ENCODE data around the gene PARM1.

The PARM1 gene

DNA sequence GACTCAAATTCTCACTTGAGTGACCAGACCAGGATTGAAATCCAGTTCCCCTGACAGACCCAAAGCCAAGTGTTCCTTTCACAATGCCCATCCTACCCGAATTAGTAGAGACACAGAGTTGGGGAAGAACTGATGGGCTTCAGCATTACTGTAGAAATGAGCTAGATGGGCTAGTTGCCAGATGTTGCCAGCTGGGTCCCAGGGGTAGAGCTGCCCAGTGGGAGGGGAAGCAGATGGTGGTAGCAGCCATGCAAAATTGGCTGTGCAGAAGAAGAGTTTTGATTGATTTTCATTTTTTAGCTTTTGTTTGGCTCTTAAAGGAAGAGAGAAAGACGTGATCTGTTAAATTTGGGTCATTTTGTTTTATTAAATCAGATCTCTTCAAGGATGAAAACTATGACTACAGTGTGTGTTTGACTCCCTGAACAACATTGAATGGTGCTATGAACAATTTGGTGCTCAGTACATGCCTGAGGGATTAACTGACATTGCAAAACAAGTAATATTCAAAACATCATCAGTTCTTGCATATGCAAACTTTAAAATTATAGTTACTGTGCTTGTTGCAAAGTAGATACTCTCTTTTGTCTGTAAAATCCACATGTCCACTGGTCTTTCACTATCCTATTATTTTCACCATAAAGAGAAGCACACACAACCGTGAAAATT, 86.0 kb downstream of the PARM1 start:
- no peaks in the 10 kb centered on the region for H3K4me1 ChIP-seq (ENCODE audit: control insufficient read depth in 1 of 2, insufficient read depth in 1 of 2, low read depth in 1 of 2, low read length in 1 of 2)
- no peaks in the 10 kb centered on the region for H3K36me3 ChIP-seq
- no peaks in the 10 kb centered on the region for H3K9me3 ChIP-seq
- H3K27me3 ChIP-seq, result no peaks in the 10 kb centered on the region
- no peak overlapping the region for H3K27ac ChIP-seq
- no peak overlapping the region for H3K4me3 ChIP-seq (ENCODE audit: low read depth in 1 of 2, low read length in 1 of 2)
- TF ChIP-seq, protein P1, sequence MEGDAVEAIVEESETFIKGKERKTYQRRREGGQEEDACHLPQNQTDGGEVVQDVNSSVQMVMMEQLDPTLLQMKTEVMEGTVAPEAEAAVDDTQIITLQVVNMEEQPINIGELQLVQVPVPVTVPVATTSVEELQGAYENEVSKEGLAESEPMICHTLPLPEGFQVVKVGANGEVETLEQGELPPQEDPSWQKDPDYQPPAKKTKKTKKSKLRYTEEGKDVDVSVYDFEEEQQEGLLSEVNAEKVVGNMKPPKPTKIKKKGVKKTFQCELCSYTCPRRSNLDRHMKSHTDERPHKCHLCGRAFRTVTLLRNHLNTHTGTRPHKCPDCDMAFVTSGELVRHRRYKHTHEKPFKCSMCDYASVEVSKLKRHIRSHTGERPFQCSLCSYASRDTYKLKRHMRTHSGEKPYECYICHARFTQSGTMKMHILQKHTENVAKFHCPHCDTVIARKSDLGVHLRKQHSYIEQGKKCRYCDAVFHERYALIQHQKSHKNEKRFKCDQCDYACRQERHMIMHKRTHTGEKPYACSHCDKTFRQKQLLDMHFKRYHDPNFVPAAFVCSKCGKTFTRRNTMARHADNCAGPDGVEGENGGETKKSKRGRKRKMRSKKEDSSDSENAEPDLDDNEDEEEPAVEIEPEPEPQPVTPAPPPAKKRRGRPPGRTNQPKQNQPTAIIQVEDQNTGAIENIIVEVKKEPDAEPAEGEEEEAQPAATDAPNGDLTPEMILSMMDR (IDR thresholded peaks at IDR 0.05), result no peak

DNA sequence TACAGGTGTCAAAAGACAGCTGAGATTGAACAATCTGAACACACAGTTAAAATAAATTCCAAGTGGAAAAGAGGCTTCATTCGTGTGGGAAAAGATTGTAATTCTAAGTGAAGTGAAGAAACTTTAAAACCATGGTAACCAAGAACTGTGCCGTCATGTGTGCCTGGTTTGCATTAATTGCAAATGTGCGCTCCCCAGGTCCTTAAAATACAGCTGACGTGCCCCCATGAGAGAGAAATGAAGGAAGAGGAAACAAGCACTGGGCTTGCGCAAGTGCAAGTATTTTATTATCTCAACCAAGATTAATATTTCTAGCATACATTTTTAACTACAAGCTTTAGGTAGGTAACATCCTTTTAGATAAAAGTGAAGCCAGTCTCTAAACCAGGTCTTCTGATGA, 92.5 kb downstream of the PARM1 start:
- H3K4me3 ChIP-seq (ENCODE audit: low read depth in 1 of 2, low read length in 1 of 2), result no peak overlapping the region
- peaks cover 2 to 3% of the 10 kb centered on the region in 2 experiments for H3K4me1 ChIP-seq (ENCODE audit: control insufficient read depth in 1 of 2, insufficient read depth in 1 of 2, low read depth in 1 of 2, low read length in 1 of 2)
- TF ChIP-seq, protein P1 (IDR thresholded peaks at IDR 0.05), result no peak
- H3K9me3 ChIP-seq, result no peaks in the 10 kb centered on the region
- H3K36me3 ChIP-seq, result no peaks in the 10 kb centered on the region
- H3K27ac ChIP-seq, result no peak overlapping the region
- no peaks in the 10 kb centered on the region for H3K27me3 ChIP-seq

DNA sequence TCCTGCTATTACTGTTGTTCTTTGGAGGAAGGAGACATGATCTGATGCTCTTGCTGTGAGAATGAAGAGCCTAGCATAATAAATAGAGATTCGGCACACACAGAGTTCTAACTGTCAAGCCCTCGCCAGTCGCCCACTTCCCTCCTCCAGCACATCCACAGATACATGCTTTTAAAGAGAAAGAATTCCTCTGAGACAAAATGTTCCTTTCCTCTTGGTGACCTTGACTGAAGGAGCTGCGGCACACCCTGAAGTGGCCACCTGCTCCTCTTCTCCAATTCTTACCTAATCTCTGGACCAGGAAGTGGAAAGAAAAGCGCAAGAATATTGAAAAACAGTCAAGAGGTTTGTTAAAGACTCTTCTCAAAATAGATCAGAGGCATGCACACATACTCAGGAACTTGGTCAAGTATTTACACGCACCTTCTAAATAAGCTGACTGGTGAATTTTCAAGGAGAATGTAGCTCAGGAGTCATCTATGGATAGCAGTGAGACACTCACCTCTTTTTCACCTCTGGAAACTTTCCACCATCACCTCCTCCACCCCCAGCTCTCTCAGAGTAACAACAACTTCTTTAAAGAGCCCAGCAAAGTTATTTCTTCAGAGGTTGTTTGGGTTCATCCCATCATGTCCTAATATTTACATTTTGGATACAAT, 95.4 kb downstream of the PARM1 start:
- Histone ChIP-seq H3K9me3 (no peaks in the 10 kb centered on the region), H3K27me3 (no peaks in the 10 kb centered on the region), H3K4me1 (ENCODE audit: control insufficient read depth in 1 of 2, insufficient read depth in 1 of 2, low read depth in 1 of 2, low read length in 1 of 2) (peaks cover 8 to 10% of the 10 kb centered on the region in 2 experiments), H3K36me3 (no peaks in the 10 kb centered on the region), H3K27ac (no peak overlapping the region), H3K4me3 (ENCODE audit: low read depth in 1 of 2, low read length in 1 of 2) (no peak overlapping the region)
- TF ChIP-seq, protein P1 (IDR thresholded peaks at IDR 0.05), result no peak

DNA sequence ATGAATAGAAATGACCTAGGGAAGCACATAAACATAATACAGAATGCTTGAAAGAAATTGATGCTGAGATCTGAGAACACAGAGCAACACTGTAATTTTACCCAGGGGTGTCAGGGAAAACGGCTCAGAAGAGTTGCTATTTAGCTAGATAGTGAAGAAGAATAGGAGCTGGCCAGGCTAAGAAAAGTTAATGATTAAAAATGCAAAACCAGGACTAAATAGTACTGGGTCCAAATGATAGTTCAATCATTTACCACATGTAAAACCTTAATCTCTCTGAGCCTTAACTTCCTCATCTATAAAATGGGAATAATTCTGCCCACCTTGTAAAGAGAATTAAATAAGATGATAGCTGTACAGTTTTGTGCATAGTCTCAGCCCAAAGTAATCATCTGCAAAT, 97.1 kb downstream of the PARM1 start:
- no peak overlapping the region for H3K27ac ChIP-seq
- H3K4me1 ChIP-seq (ENCODE audit: control insufficient read depth in 1 of 2, insufficient read depth in 1 of 2, low read depth in 1 of 2, low read length in 1 of 2), result peaks cover 12 to 15% of the 10 kb centered on the region in 2 experiments
- no peak overlapping the region for H3K4me3 ChIP-seq (ENCODE audit: low read depth in 1 of 2, low read length in 1 of 2)
- TF ChIP-seq, protein P1 (IDR thresholded peaks at IDR 0.05), result no peak
- no peaks in the 10 kb centered on the region for H3K36me3 ChIP-seq
- H3K27me3 ChIP-seq, result no peaks in the 10 kb centered on the region
- H3K9me3 ChIP-seq, result no peaks in the 10 kb centered on the region

DNA sequence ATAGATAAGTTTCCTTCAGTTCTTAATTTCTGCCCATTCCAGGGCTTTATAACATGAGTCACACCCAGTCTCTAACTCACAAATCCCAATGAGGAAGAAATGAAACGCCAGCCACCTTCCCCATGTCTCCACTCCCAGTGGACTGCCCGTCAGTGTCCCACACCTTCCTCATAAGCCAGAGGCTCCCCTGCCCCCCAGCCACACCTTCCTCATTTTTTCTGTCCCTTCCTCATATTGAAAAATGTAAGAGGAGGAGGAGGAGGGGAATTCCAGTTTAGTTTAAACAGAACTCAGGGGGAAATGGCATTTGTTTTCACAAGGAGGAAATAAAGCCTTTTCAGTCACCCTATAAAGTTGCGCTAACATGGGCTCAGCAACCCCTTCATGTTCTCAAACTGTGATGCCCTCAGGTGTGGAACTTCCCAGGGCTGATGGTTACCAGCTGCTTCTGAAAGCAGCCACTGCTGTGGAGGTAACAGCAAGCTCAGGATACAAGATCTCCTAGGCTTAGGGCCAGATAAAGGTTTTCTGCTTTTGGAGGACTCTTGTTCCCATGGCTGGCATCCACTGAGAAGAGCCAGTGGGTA, 97.8 kb downstream of the PARM1 start:
- Histone ChIP-seq H3K4me1 (ENCODE audit: control insufficient read depth in 1 of 2, insufficient read depth in 1 of 2, low read depth in 1 of 2, low read length in 1 of 2) (peaks cover 19 to 22% of the 10 kb centered on the region in 2 experiments), H3K27me3 (no peaks in the 10 kb centered on the region), H3K9me3 (no peaks in the 10 kb centered on the region), H3K4me3 (ENCODE audit: low read depth in 1 of 2, low read length in 1 of 2) (no peak overlapping the region), H3K36me3 (no peaks in the 10 kb centered on the region), H3K27ac (no peak overlapping the region)
- TF ChIP-seq, protein P1 (IDR thresholded peaks at IDR 0.05), result no peak

All from neutrophil (primary cell).